BE2C (cell line): ENCODE results near the gene TARS3.

Source experiments
- DNase-seq: peaks from one replicate; pipeline ENCODE4 v3.0.0-alpha.2; 2020
- H3K27me3 ChIP-seq: fragments of 250-450 bp; sonication (Bioruptor Pico); 2 replicates; pipeline ENCODE4 v1.5.1; 2020; ENCODE audit warnings: mild to moderate bottlenecking
- H3K36me3 ChIP-seq: fragments of 250-450 bp; sonication (Bioruptor Pico); 2 replicates; pipeline ENCODE4 v1.5.1; 2020; ENCODE audit warnings: mild to moderate bottlenecking
- H3K4me1 ChIP-seq: fragments of 250-450 bp; sonication (Bioruptor Pico); 2 replicates; pipeline ENCODE4 v1.5.1; 2020
- H3K4me3 ChIP-seq: 2 replicates; pipeline ENCODE4 v1.5.1; 2011; ENCODE audit warnings: low read depth, low read length
- H3K9me3 ChIP-seq: fragments of 250-450 bp; sonication (Bioruptor Pico); 2 replicates; pipeline ENCODE4 v1.5.1; 2020
- TF ChIP-seq, protein P1 (sequence below): IDR thresholded peaks from 2 replicates; pipeline ENCODE4 v1.5.1; 2012; ENCODE audit warnings: mild to moderate bottlenecking, low read depth, low read length

The TARS3 gene

DNA sequence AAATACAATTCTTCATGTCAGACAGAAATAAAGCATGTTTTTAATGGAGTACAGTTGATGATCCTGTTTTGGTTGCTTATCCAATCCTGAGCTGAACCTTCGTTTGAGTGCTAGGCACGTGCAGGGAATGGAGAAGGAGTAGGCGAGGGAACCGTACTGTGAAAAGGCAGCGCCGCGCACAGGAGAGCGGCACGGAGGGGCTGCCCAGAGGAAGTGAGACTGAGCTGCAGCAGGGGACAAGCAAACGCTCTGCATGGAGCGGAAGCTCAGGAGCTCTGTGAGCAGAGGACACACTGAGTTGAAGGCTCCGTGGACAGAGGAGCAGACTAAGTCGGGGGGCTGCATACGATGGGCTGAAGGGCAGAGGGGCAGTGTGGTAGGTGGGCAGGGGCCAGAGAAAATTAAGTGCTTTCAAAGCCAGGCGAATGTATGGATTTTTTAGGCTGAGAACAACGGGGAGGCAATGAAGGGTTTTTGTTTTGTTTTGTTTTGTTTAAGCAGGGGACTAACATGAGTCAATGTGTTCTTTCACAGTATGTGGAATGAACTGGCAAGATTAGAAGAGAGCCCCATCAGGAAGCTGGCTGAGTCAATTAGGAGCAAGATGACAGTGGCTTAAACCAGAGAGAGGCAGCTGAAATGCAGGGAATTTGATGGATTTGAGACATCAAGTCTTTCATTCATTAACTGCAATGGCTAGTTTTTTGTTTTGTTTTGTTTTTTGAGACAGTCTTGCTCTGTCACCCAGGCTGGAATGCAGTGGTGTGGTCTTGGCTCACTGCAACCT lies 48.3 kb downstream of the TARS3 start:
- no peaks in the 10 kb centered on the region for H3K27me3 ChIP-seq
- TF ChIP-seq, protein P1, sequence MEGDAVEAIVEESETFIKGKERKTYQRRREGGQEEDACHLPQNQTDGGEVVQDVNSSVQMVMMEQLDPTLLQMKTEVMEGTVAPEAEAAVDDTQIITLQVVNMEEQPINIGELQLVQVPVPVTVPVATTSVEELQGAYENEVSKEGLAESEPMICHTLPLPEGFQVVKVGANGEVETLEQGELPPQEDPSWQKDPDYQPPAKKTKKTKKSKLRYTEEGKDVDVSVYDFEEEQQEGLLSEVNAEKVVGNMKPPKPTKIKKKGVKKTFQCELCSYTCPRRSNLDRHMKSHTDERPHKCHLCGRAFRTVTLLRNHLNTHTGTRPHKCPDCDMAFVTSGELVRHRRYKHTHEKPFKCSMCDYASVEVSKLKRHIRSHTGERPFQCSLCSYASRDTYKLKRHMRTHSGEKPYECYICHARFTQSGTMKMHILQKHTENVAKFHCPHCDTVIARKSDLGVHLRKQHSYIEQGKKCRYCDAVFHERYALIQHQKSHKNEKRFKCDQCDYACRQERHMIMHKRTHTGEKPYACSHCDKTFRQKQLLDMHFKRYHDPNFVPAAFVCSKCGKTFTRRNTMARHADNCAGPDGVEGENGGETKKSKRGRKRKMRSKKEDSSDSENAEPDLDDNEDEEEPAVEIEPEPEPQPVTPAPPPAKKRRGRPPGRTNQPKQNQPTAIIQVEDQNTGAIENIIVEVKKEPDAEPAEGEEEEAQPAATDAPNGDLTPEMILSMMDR, result no peak
- no peaks in the 10 kb centered on the region for H3K9me3 ChIP-seq
- H3K4me1 ChIP-seq, result no peaks in the 10 kb centered on the region
- H3K36me3 ChIP-seq, result no peaks in the 10 kb centered on the region; the same call in none of the 2 replicates
- no peak for DNase-seq
- H3K4me3 ChIP-seq, result no peak overlapping the region

DNA sequence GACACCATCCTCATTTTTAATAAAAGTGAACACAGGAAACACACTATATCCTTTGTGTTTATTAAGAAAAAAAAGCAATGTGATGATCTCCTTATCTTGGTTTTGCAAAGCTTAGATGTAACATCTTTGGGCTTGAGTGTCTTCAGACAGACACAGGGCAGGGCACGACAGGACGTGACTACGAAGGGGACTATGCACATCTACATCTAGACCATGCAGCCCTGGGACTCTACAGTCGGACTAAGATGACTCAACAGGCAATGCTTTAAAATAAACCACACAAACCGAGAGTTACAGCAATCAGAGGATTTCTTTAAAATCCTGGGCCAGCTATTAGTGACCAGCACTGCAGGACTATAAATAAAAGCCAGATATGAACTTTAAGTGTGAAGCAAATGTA lies 49.3 kb downstream of the TARS3 start:
- Histone ChIP-seq H3K4me3 (no peak overlapping the region), H3K36me3 (no peaks in the 10 kb centered on the region; the same call in none of the 2 replicates), H3K4me1 (no peaks in the 10 kb centered on the region), H3K9me3 (no peaks in the 10 kb centered on the region), H3K27me3 (no peaks in the 10 kb centered on the region)
- DNase-seq, result no peak
- TF ChIP-seq, protein P1, result no peak

DNA sequence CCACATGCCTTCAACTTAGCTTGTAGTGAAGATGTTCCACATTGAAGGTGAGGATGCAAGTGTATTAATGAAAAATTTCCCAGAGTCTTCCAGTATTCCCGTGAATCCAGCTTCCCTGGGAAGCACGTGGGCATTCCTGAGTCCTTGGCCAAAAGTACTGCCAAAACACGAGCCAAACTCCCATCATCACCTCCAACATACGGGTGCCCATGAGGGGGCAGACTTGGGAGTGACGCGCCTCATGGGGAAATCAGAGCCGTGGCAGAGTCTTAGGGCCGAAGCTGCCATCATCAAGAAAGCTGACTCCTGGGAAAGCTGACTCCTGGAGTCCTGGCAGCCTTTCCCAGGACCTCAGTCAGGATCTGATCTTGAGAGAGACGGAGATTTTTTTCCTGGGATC lies 52.0 kb downstream of the TARS3 start:
- Histone ChIP-seq H3K4me1 (no peaks in the 10 kb centered on the region), H3K27me3 (no peaks in the 10 kb centered on the region), H3K36me3 (no peaks in the 10 kb centered on the region; the same call in none of the 2 replicates), H3K9me3 (no peaks in the 10 kb centered on the region), H3K4me3 (no peak overlapping the region)
- no peak for DNase-seq
- TF ChIP-seq, protein P1, result 0 out of 2 replicates have a peak, but pooled peaks have one; percentile 3

DNA sequence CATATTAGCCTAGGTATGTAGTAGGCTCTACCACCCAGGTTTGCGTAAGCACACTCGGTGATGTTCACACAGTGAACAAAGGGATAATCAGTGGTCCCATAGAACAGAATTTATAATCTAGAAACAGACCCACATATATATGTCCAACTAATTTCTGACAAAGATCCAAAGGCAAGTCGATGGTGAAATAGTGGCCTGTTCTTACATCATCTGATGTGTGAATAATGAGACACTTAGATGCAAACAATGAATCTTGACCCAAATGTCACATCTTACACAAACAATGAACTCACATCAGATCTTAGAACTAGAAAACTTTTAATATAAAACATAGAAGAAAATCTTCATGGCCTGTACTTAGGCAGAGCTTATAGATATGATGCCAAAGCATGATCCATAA lies 54.5 kb downstream of the TARS3 start:
- Histone ChIP-seq H3K4me3 (no peak overlapping the region), H3K9me3 (no peaks in the 10 kb centered on the region), H3K27me3 (no peaks in the 10 kb centered on the region), H3K4me1 (no peaks in the 10 kb centered on the region), H3K36me3 (no peaks in the 10 kb centered on the region; the same call in none of the 2 replicates)
- TF ChIP-seq, protein P1, result no peak
- DNase-seq, result no peak

DNA sequence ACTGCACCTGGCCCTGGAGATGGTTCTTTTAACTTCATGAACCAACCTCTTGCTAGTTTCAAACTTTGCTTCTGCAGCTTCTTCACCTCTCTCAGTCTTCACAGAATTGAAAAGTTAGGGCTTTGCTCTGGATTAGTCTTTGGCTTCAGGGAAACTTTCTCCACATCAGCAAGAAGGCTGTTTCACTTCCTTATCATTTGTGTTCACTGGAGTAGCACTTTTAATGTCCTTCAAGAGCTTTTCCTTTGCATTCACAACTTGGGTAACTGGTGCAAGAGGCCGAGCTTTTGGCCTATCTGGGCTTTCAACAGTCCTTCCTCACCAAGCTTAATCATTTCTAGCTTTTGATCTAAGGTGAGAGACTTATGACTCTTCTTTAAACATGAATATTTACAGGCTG lies 56.4 kb downstream of the TARS3 start:
- no peaks in the 10 kb centered on the region for H3K27me3 ChIP-seq
- no peak for DNase-seq
- no peaks in the 10 kb centered on the region for H3K4me1 ChIP-seq
- no peaks in the 10 kb centered on the region; the same call in 1 of the 2 replicates for H3K36me3 ChIP-seq
- H3K9me3 ChIP-seq, result no peaks in the 10 kb centered on the region
- H3K4me3 ChIP-seq, result no peak overlapping the region
- TF ChIP-seq, protein P1, result no peak

DNA sequence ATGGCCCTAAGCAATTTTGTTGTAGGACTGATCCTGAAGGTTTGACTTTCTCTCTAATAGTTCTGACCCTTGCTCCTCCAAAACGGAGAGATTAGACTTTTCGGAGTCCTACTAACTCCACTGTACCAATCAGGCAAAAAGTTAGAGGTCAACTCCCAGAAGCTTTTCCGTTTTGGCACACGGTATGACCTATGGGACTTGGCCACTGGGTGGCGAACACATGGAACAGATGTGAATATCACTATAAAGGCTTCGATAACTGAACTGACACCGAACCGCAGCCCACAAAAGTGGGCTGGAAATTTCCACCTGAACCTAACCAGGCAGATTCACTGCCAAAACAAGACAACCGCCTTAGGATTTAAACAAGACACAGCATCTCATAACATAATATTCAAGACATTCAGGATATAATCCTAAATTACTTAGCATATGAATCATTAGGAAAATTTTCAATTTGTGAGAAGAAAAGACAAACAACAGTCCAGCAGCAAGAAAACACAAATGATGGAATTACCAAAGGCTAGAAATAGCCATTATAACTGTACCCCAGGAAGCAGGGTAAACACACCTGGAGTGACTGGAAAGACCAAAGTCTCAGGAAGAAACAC lies 59.9 kb downstream of the TARS3 start:
- Histone ChIP-seq H3K9me3 (no peaks in the 10 kb centered on the region), H3K27me3 (no peaks in the 10 kb centered on the region), H3K36me3 (no peaks in the 10 kb centered on the region), H3K4me1 (no peaks in the 10 kb centered on the region), H3K4me3 (no peak overlapping the region)
- peak; percentile 27 for DNase-seq
- TF ChIP-seq, protein P1, result peak; percentile 61
